Endothelial cell of umbilical vein (primary cell): ENCODE results near the gene ZNF844. TPM values are rescaled to one million over a fixed set of nuclear protein-coding genes. Genes with fewer than 3 reads are reported as not detected.
A peak's percentile ranks its signal among the peaks of the same experiment; 100 is the strongest.

ENCODE experiments used
- BruUV-seq: library from RNA; stranded (reverse); fragments of 400-500 nt; replicated peaks from 2 replicates; lab custom pipeline; 2021; lab: Mats Ljungman, UMichigan
- CTCF ChIA-PET: fragments of 300-600, 350-600 bp; sonication (Branson Sonifier 250); formaldehyde crosslinking; loops from one replicate; lab custom pipeline; 2021; ENCODE audit warnings: antibody characterized with exemption, inconsistent platforms; lab: Charles Lee
- POLR2A ChIA-PET: fragments of 300-600, 350-600 bp; sonication (Branson Sonifier 250); formaldehyde crosslinking; loops from one replicate; lab custom pipeline; 2021; ENCODE audit warnings: antibody characterized with exemption, inconsistent platforms; lab: Charles Lee
- DNase-seq: peaks from one replicate; pipeline ENCODE4 v3.0.0-alpha.2; 2011; ENCODE audit warnings: low read depth, low spot score
- FAIRE-seq: peaks from 2 replicates; lab custom pipeline; 2011; peaks lifted over from hg19 to GRCh38; lab: Jason Lieb, UNC
- H2AFZ ChIP-seq: 2 replicates; pipeline ENCODE4 v1.6.0; 2012; ENCODE audit warnings: low read depth, low read length, control low read depth, inconsistent platforms
- H3K27ac ChIP-seq: 2 replicates; pipeline ENCODE4 v1.5.1; 2011; ENCODE audit warnings: low read depth, mild to moderate bottlenecking, control low read depth, low read length, moderate library complexity; ENCODE audit not compliant: insufficient read depth
- H3K27me3 ChIP-seq, 2 experiments: 2 replicates each; pipeline versions ENCODE4 v1.6.0 to v1.6.1; 2011; ENCODE audit warnings: low read length in 2 of 2, mixed read lengths in 1 of 2; ENCODE audit not compliant: control insufficient read depth in 2 of 2, insufficient read depth in 2 of 2
- H3K36me3 ChIP-seq, 2 experiments: 2 replicates in 1 of 2; 3 replicates in 1 of 2; pipeline ENCODE4 v1.5.1; 2011; ENCODE audit warnings: low read length in 2 of 2, mild to moderate bottlenecking in 1 of 2, moderate library complexity in 1 of 2; ENCODE audit not compliant: control insufficient read depth in 2 of 2, insufficient read depth in 2 of 2; ENCODE audit errors: extremely low read depth in 1 of 2
- H3K4me1 ChIP-seq: 3 replicates; pipeline ENCODE4 v1.5.1; 2011; ENCODE audit warnings: mild to moderate bottlenecking, low read length; ENCODE audit not compliant: control insufficient read depth, insufficient read depth; ENCODE audit errors: extremely low read depth
- H3K4me2 ChIP-seq: 2 replicates; pipeline ENCODE4 v1.6.1; 2011; ENCODE audit warnings: low read length, control low read depth, mixed read lengths; ENCODE audit not compliant: insufficient read depth
- H3K4me3 ChIP-seq, 3 experiments: fragments of 200-600 bp in 1 of 3; sonication (generic), shearing (Covaris generic) in 1 of 3; replicated peaks in 1 of 3; 2 replicates each; pipeline ENCODE4 v1.5.1; 2011 to 2016; ENCODE audit warnings: control low read depth in 3 of 3, low read length in 3 of 3, mild to moderate bottlenecking in 2 of 3, inconsistent platforms in 1 of 3, low read depth in 1 of 3, moderate library complexity in 1 of 3; ENCODE audit not compliant: insufficient read depth in 1 of 3
- H3K79me2 ChIP-seq: 2 replicates; pipeline ENCODE4 v1.6.0; 2012; ENCODE audit warnings: low read length, inconsistent platforms; ENCODE audit not compliant: control insufficient read depth, insufficient read depth
- H3K9ac ChIP-seq: replicated peaks from 2 replicates; pipeline ENCODE3; 2011; ENCODE audit warnings: low read length, control low read depth; ENCODE audit not compliant: insufficient read depth; ENCODE audit errors: extremely low read depth
- H3K9me1 ChIP-seq: replicated peaks from 3 replicates; pipeline ENCODE4 v1.6.0; 2011; ENCODE audit warnings: mild to moderate bottlenecking, low read length; ENCODE audit not compliant: control insufficient read depth, insufficient read depth; ENCODE audit errors: extremely low read depth
- H3K9me3 ChIP-seq: replicated peaks from 2 replicates; pipeline ENCODE4 v1.5.1; 2012; ENCODE audit warnings: low read length, inconsistent platforms; ENCODE audit not compliant: control insufficient read depth, insufficient read depth
- H4K20me1 ChIP-seq: replicated peaks from 2 replicates; pipeline ENCODE3; 2011; ENCODE audit warnings: mild to moderate bottlenecking, low read length; ENCODE audit not compliant: control insufficient read depth, insufficient read depth; ENCODE audit errors: extremely low read depth
- CTCF ChIP-seq, 2 donors: IDR thresholded peaks; 1 replicate in 1 of 2; 2 replicates in 1 of 2; pipeline ENCODE4 v1.5.1; 2011; ENCODE audit warnings: low read length in 2 of 2, mild to moderate bottlenecking in 2 of 2, moderate library complexity in 2 of 2, control low read depth in 1 of 2, inconsistent platforms in 1 of 2, low read depth in 1 of 2; ENCODE audit not compliant: insufficient read depth in 1 of 2; ENCODE audit errors: extremely low read depth in 1 of 2
- MYC ChIP-seq: IDR thresholded peaks from one replicate; pipeline ENCODE4 v1.6.1; 2011; ENCODE audit warnings: mild to moderate bottlenecking, low read depth, low read length
- dilution Hi-C: fragments of 300-500 bp; cut with MboI; formaldehyde crosslinking; loops from one replicate; pipeline ENCODE4 v1.15.0; 2019; ENCODE audit warnings: low sequenced_read_pairs; ENCODE audit not compliant: extremely low pct_ligation_motif_present
- intact Hi-C: fragments of 100-400 bp; cut with micrococcal nuclease; formaldehyde crosslinking; loops from one replicate; pipeline ENCODE4 v1.10.0; 2022
- polyA plus RNA-seq, 4 experiments: library from polyadenylated mRNA; depleted of rRNA in 3 of 4; stranded (reverse) in 3 of 4; unstranded in 1 of 4; fragments of >200 nt; gene quantifications; 2 replicates each; pipeline versions ENCODE4 v1.2.1 to v1.2.3, GENCODE V29; 2011 to 2012; ENCODE audit warnings: missing spikeins in 1 of 4
- small RNA-seq: library from RNA; depleted of rRNA; stranded (forward); fragments of <200 nt; gene quantifications from one replicate; pipeline ENCODE3, GENCODE V24; 2012; ENCODE audit warnings: low replicate concordance, low read depth; ENCODE audit not compliant: insufficient read depth, insufficient read length
- total RNA-seq: library from RNA; stranded (reverse); gene quantifications from 2 replicates; pipeline ENCODE4 v1.2.3, GENCODE V29; 2021

ZNF844 gene
- total and polyA plus RNA-seq, 2 donors (not counting 3 experiments of a cell fraction or from before 2014, with no cell fraction given) = 0.90 to 3.8 TPM

GRCh38 chr19:12126707-12127106 lies 62.2 kb downstream of the ZNF844 start:
- CTCF ChIA-PET = interaction anchor here (0.6 to 1.4 kb wide), 4 partner anchors 9 to 167 kb away, joined by 3 read pairs; partner anchors contain the start of gene ZNF20
- POLR2A ChIA-PET = no interaction called here
- FAIRE-seq = peak; percentile 24

More at GRCh38 chr19:12126707-12127106, 62.2 kb downstream of the ZNF844 start:
- H3K9ac ChIP-seq = no peak overlapping the region
- H3K9me3 ChIP-seq = peaks cover 2% of the 10 kb centered on the region
- H3K9me1 ChIP-seq = no peaks in the 10 kb centered on the region
- no peaks in the 10 kb centered on the region for H4K20me1 ChIP-seq
- H3K4me2 ChIP-seq = no peak overlapping the region
- no peak overlapping the region for H2AFZ ChIP-seq
- no peak for DNase-seq
- BruUV-seq = no TSS peak
- intact Hi-C loops (no loop called here), dilution Hi-C loops (no loop called here)
- no peak for TF ChIP-seq MYC
- peak; percentile 15 to 37 for TF ChIP-seq CTCF (IDR thresholded peaks at IDR 0.05; ENCODE audit: extremely low read depth in 1 of 2, insufficient read depth in 1 of 2, low read depth in 1 of 2, low read length in 2 of 2)
- H3K4me3 ChIP-seq = no peak overlapping the region
- H3K79me2 ChIP-seq = no peaks in the 10 kb centered on the region
- no peaks in the 10 kb centered on the region for H3K36me3 ChIP-seq
- no peak overlapping the region for H3K27ac ChIP-seq
- no peaks in the 10 kb centered on the region for H3K27me3 ChIP-seq
- H3K4me1 ChIP-seq = no peaks in the 10 kb centered on the region

Small RNA genes within 50 kb of the gene (small RNA-seq; reads per million reads assigned to genes)
- gene RF00019 = not detected
- not detected for gene RNA5SP465
- not detected for gene RNA5SP466
- not detected for gene RNA5SP467

Other genes with a start within 250 kb of the ZNF844 start
- 0.33 TPM in 1 of 2 replicates, not detected in the other for gene ZNF439, start 216.0 kb upstream of the ZNF844 start, total RNA-seq
- 0.12 and 0.18 TPM in 2 replicates for gene ZNF439, start 216.0 kb upstream of the ZNF844 start, polyA plus RNA-seq
- gene ZNF69, start 176.9 kb upstream of the ZNF844 start, total RNA-seq = 1.2 and 5.6 TPM in 2 replicates
- gene ZNF69, start 176.9 kb upstream of the ZNF844 start, polyA plus RNA-seq = 1.4 and 1.9 TPM in 2 replicates
- 6.9 and 7.9 TPM in 2 replicates for gene ZNF700, start 139.6 kb upstream of the ZNF844 start, total RNA-seq
- gene ZNF700, start 139.6 kb upstream of the ZNF844 start, polyA plus RNA-seq = 1.8 and 2.3 TPM in 2 replicates
- 0.48 and 0.77 TPM in 2 replicates for gene ZNF763, start 99.7 kb upstream of the ZNF844 start, total RNA-seq
- gene ZNF763, start 99.7 kb upstream of the ZNF844 start, polyA plus RNA-seq = 0.17 and 0.22 TPM in 2 replicates
- gene ZNF433, start 29.1 kb upstream of the ZNF844 start, total RNA-seq = 0.42 and 1.8 TPM in 2 replicates
- gene ZNF433, start 29.1 kb upstream of the ZNF844 start, polyA plus RNA-seq = 1.3 and 2.1 TPM in 2 replicates
- gene ZNF878, start 11.8 kb upstream of the ZNF844 start, total RNA-seq = 0.51 TPM in 1 of 2 replicates, not detected in the other
- not detected in 2 replicates for gene ZNF878, start 11.8 kb upstream of the ZNF844 start, polyA plus RNA-seq
- 0.35 and 0.88 TPM in 2 replicates for gene ZNF20, start 75.6 kb downstream of the ZNF844 start, total RNA-seq
- 0.35 and 0.46 TPM in 2 replicates for gene ZNF20, start 75.6 kb downstream of the ZNF844 start, polyA plus RNA-seq
- gene ZNF625, start 92.0 kb downstream of the ZNF844 start, total RNA-seq = 6.7 and 7.1 TPM in 2 replicates
- gene ZNF625, start 92.0 kb downstream of the ZNF844 start, polyA plus RNA-seq = 0.73 and 0.90 TPM in 2 replicates
- gene ZNF136, start 98.4 kb downstream of the ZNF844 start, total RNA-seq = 3.5 and 4.0 TPM in 2 replicates
- gene ZNF136, start 98.4 kb downstream of the ZNF844 start, polyA plus RNA-seq = 0.92 TPM in 2 replicates
- 5.2 and 7.4 TPM in 2 replicates for gene ZNF44, start 230.2 kb downstream of the ZNF844 start, total RNA-seq
- gene ZNF44, start 230.2 kb downstream of the ZNF844 start, polyA plus RNA-seq = 2.0 and 2.1 TPM in 2 replicates